Fibroblast of villous mesenchyme (primary cell): ENCODE measurements around the gene HOXA10. TPM values are rescaled to one million over a fixed set of nuclear protein-coding genes. Genes with fewer than 3 reads are reported as not detected.

ENCODE experiments used
- DNase-seq: peaks from one replicate; pipeline ENCODE4 v3.0.0-alpha.2; 2010; ENCODE audit warnings: low read depth
- H3K4me3 ChIP-seq: 2 replicates; pipeline ENCODE4 v1.5.1; 2011; ENCODE audit warnings: low read depth, mild to moderate bottlenecking, low read length
- total RNA-seq: library from RNA; depleted of rRNA; stranded (reverse); fragments of >200 nt; gene quantifications from 2 replicates; pipeline ENCODE4 v1.2.3, GENCODE V29; 2012
- TF ChIP-seq, protein P1 (sequence below): IDR thresholded peaks from 2 replicates; pipeline ENCODE4 v1.5.1; 2012; ENCODE audit warnings: low read depth, mild to moderate bottlenecking, low read length; ENCODE audit not compliant: insufficient read depth

HOXA10 gene
- total RNA-seq, 1 donor: 47.1 TPM

- DNase-seq: no peak
- TF ChIP-seq, protein P1, sequence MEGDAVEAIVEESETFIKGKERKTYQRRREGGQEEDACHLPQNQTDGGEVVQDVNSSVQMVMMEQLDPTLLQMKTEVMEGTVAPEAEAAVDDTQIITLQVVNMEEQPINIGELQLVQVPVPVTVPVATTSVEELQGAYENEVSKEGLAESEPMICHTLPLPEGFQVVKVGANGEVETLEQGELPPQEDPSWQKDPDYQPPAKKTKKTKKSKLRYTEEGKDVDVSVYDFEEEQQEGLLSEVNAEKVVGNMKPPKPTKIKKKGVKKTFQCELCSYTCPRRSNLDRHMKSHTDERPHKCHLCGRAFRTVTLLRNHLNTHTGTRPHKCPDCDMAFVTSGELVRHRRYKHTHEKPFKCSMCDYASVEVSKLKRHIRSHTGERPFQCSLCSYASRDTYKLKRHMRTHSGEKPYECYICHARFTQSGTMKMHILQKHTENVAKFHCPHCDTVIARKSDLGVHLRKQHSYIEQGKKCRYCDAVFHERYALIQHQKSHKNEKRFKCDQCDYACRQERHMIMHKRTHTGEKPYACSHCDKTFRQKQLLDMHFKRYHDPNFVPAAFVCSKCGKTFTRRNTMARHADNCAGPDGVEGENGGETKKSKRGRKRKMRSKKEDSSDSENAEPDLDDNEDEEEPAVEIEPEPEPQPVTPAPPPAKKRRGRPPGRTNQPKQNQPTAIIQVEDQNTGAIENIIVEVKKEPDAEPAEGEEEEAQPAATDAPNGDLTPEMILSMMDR: no peak
- H3K4me3 ChIP-seq: no peak overlapping the region
Observed at GRCh38 chr7:27209933-27210440, 35.9 kb upstream of the HOXA10 start.

- no peak for DNase-seq
- no peak overlapping the region for H3K4me3 ChIP-seq
- TF ChIP-seq, protein P1: no peak
Observed at GRCh38 chr7:27208998-27209397, 34.9 kb upstream of the HOXA10 start.

DNA sequence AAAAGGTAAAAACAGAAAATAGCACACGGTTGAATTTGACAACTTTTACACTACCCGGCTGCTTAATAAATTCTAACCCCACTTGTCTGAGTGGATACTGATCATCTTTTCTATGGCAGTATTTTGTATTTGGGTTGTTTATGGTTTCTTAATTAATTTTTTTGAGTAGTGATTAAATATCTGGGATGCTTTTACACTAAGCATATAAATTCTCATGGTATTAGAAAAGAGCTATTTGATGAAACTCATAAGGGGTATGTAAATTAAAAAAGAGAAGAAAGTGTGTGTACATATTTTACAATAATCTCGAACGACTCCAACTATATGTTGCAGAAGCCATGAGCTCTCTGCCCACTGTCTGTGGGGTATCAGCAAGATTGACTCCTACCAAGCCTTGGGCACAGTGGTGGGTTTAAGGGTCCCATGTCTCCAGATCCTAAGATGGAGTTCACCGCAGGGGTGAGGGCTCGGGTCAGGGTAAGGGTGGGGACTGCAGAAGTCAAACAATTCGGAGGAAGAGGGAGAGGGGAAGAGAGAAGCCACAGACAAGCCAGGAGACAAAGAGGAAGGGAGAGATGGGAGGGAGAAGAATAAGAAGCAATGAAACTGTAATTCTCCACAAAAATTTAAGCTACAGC is 33.3 kb upstream of the HOXA10 start:
- H3K4me3 ChIP-seq: no peak overlapping the region
- no peak for DNase-seq
- TF ChIP-seq, protein P1: no peak

DNA sequence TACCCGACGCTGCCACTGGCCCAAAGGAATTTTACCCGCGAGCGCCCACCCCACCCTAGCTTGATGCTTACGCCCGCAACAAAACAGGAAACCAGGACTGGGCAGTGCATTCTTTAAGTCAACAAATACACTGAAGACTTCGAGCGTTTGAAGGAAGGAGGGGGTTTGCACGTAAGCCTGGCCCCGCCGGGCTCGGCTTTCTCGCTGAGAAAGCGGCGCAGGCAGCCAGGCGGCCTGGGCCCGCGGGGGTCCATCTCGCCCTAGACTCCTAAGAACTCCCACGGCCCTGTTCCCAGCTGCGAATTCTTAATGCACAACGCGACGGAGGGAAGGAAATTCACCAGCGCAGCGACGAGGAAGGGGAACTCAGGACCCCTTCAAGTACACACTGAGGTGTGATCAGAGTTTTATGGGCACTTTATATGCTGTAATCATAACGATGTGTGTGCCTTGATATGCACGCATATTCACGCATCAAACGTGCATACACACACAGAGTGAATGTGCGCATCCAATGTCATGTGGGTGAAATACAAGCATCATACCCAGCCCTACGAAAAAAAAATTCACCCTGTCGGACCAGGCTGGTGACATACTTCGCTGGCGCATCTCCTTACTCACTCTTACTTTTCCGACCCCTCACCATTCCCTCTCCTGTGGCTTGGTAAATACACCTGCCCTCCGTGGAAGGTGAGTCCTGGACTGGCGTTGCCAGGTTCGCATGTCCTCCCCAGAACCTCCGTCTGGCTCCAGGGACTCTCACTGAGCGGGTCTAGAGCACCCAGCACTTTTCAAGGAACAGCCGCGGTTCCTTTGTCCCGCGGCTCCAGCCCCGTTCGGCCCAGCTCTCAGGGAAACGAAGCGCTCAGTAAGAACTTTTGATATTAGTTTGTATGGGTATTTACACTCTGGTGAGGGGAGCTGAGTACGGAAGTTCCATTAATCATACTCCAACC is 31.5 kb upstream of the HOXA10 start:
- peak overlapping the region; percentile 86 for H3K4me3 ChIP-seq
- DNase-seq: peak; percentile 61
- TF ChIP-seq, protein P1: peak; percentile 5

DNA sequence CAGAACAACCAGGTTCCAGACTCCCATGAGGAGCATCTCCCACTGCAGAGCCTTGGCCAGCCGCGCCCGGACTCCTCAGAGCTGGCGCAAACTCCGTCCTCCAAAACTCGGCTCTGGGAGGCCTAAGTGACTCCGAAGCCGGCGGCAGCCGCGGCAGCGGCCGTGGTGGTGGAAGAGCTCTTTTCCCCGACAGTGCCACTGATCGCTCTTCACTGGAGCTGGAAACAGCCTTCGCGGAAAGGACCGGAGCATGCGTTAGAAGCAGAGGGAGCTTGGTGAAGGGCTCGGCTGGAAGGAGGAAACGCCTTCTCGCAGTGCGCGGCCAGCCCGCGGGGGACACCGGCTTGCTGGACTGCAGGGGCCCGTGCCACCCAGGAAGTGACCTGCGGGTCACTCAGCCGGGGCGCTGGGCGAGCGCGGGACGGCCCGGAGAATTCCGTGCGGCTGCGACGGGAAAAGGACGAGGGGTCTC is 30.8 kb upstream of the HOXA10 start:
- peak; percentile 60 for DNase-seq
- H3K4me3 ChIP-seq: peak overlapping the region; percentile 86
- TF ChIP-seq, protein P1: no peak

GRCh38 chr7:27203964-27204594 is 30.0 kb upstream of the HOXA10 start:
- DNase-seq: peak; percentile 17
- TF ChIP-seq, protein P1: no peak
- H3K4me3 ChIP-seq: peak overlapping the region; percentile 86
